Measurements from ENCODE around the gene AFF2. TPM values are rescaled to one million over a fixed set of nuclear protein-coding genes. Genes with fewer than 3 reads are reported as not detected.

Gene AFF2
- total RNA-seq, 1 donor, result not detected

GRCh38 chrX:148507418-148507817 is 7.0 kb downstream of the AFF2 start:
- no peak for DNase-seq (ENCODE audit: low read depth)

GRCh38 chrX:148512453-148512852 is 12.0 kb downstream of the AFF2 start:
- no peak for DNase-seq (ENCODE audit: low read depth)
- no peak for TF ChIP-seq CTCF (IDR thresholded peaks at IDR 0.05; ENCODE audit: insufficient read depth, low read depth, low read length)
- no peak overlapping the region for H3K4me3 ChIP-seq (ENCODE audit: low read depth, low read length)

More at GRCh38 chrX:148507418-148507817, 7.0 kb downstream of the AFF2 start:
- no peak for TF ChIP-seq CTCF (IDR thresholded peaks at IDR 0.05; ENCODE audit: insufficient read depth, low read depth, low read length)
- H3K4me3 ChIP-seq (ENCODE audit: low read depth, low read length), result no peak overlapping the region

- no peak for DNase-seq (ENCODE audit: low read depth)
- TF ChIP-seq CTCF (IDR thresholded peaks at IDR 0.05; ENCODE audit: insufficient read depth, low read depth, low read length), result no peak
- no peak overlapping the region for H3K4me3 ChIP-seq (ENCODE audit: low read depth, low read length)
Observed at GRCh38 chrX:148513661-148514060, 13.2 kb downstream of the AFF2 start.

- no peak overlapping the region for H3K4me3 ChIP-seq (ENCODE audit: low read depth, low read length)
- no peak for DNase-seq (ENCODE audit: low read depth)
- no peak for TF ChIP-seq CTCF (IDR thresholded peaks at IDR 0.05; ENCODE audit: insufficient read depth, low read depth, low read length)
Observed at GRCh38 chrX:148517176-148517575, 16.8 kb downstream of the AFF2 start.

GRCh38 chrX:148522006-148522405 is 21.6 kb downstream of the AFF2 start:
- no peak overlapping the region for H3K4me3 ChIP-seq (ENCODE audit: low read depth, low read length)
- no peak for DNase-seq (ENCODE audit: low read depth)
- no peak for TF ChIP-seq CTCF (IDR thresholded peaks at IDR 0.05; ENCODE audit: insufficient read depth, low read depth, low read length)

- H3K4me3 ChIP-seq (ENCODE audit: low read depth, low read length), result no peak overlapping the region
- no peak for DNase-seq (ENCODE audit: low read depth)
- TF ChIP-seq CTCF (IDR thresholded peaks at IDR 0.05; ENCODE audit: insufficient read depth, low read depth, low read length), result no peak
Observed at GRCh38 chrX:148523303-148524080, 23.1 kb downstream of the AFF2 start.
